GM23338 (cell line): Measurements from ENCODE around the gene PACS2. TPM values are rescaled to one million over a fixed set of nuclear protein-coding genes. Genes with fewer than 3 reads are reported as not detected.

Experiments
- ATAC-seq: fragments of 200-7000 bp; cut with Tn5 transposase; 3 replicates; pipeline ENCODE4 v1.9.1; 2020
- DNase-seq: peaks from one replicate; pipeline ENCODE4 v3.0.0-alpha.2; 2015; ENCODE audit warnings: low spot score
- H2AFZ ChIP-seq: fragments of 200-600 bp; sonication (generic); 2 replicates; pipeline ENCODE4 v1.8.0; 2016; ENCODE audit warnings: antibody characterized with exemption, mild to moderate bottlenecking, moderate library complexity
- H3F3A ChIP-seq: fragments of 200-600 bp; sonication (generic); replicated peaks from 2 replicates; pipeline ENCODE4 v1.8.0; 2017; ENCODE audit warnings: antibody characterized with exemption, mixed run types, low read depth
- H3K27ac ChIP-seq: fragments of 200-600 bp; sonication (generic); 2 replicates; pipeline ENCODE4 v1.6.1; 2016; ENCODE audit warnings: low read depth
- H3K27me3 ChIP-seq: fragments of 200-600 bp; sonication (generic); 2 replicates; pipeline ENCODE4 v1.8.0; 2016; ENCODE audit warnings: mild to moderate bottlenecking, mixed run types, moderate library complexity; ENCODE audit not compliant: insufficient read depth
- H3K36me3 ChIP-seq: fragments of 200-600 bp; sonication (generic); 2 replicates; pipeline ENCODE4 v1.8.0; 2016; ENCODE audit warnings: mild to moderate bottlenecking; ENCODE audit not compliant: insufficient read depth
- H3K4me1 ChIP-seq: fragments of 200-600 bp; sonication (generic); 2 replicates; pipeline ENCODE4 v1.8.0; 2016; ENCODE audit warnings: mild to moderate bottlenecking, moderate library complexity; ENCODE audit not compliant: insufficient read depth
- H3K4me2 ChIP-seq: fragments of 200-600 bp; sonication (generic); 2 replicates; pipeline ENCODE4 v1.7.1; 2017; ENCODE audit warnings: mixed run types
- H3K4me3 ChIP-seq: fragments of 200-600 bp; sonication (generic); 2 replicates; pipeline ENCODE4 v1.6.1; 2016; ENCODE audit warnings: mixed run types
- H3K79me2 ChIP-seq: fragments of 200-600 bp; sonication (generic); replicated peaks from 2 replicates; pipeline ENCODE4 v1.8.0; 2017; ENCODE audit warnings: mild to moderate bottlenecking; ENCODE audit not compliant: insufficient read depth
- H3K9me2 ChIP-seq: fragments of 200-600 bp; sonication (generic); 2 replicates; pipeline ENCODE4 v1.8.0; 2017; ENCODE audit not compliant: insufficient read depth
- H4K20me1 ChIP-seq: fragments of 200-600 bp; sonication (generic); replicated peaks from 2 replicates; pipeline ENCODE4 v1.8.0; 2017; ENCODE audit warnings: mild to moderate bottlenecking; ENCODE audit not compliant: insufficient read depth
- H3K27ac Mint-ChIP-seq: 2 replicates; pipeline ENCODE4 v1.8.0; 2020; ENCODE audit warnings: inconsistent platforms, mild to moderate bottlenecking, moderate library complexity, mixed read lengths
- H3K27me3 Mint-ChIP-seq: 3 replicates; pipeline ENCODE4 v1.8.0; 2022; ENCODE audit warnings: low read depth, mild to moderate bottlenecking, moderate library complexity, mixed read lengths, inconsistent platforms; ENCODE audit not compliant: insufficient read depth, poor library complexity
- H3K36me3 Mint-ChIP-seq: 3 replicates; pipeline ENCODE4 v1.8.0; 2021; ENCODE audit warnings: low read depth, mild to moderate bottlenecking, inconsistent platforms, moderate library complexity, mixed read lengths
- H3K4me1 Mint-ChIP-seq: 3 replicates; pipeline ENCODE4 v1.8.0; 2020; ENCODE audit warnings: mild to moderate bottlenecking, inconsistent platforms, mixed read lengths
- H3K4me3 Mint-ChIP-seq: 3 replicates; pipeline ENCODE4 v1.8.0; 2021; ENCODE audit warnings: moderate library complexity, mild to moderate bottlenecking, inconsistent platforms, mixed read lengths
- H3K9me3 Mint-ChIP-seq: 3 replicates; pipeline ENCODE4 v1.8.0; 2020; ENCODE audit warnings: moderate library complexity, mild to moderate bottlenecking, inconsistent platforms, mixed read lengths
- CREB1 ChIP-seq: fragments of 250-450 bp; sonication (Bioruptor Pico); IDR thresholded peaks from 2 replicates; pipeline ENCODE4 v1.5.0; 2020; ENCODE audit warnings: low read depth, mild to moderate bottlenecking, moderate library complexity
- NANOG ChIP-seq: IDR thresholded peaks from 2 replicates; pipeline ENCODE4 v1.6.1; 2016; ENCODE audit warnings: antibody characterized with exemption, borderline replicate concordance
- STAT1 ChIP-seq: IDR thresholded peaks from one replicate; pipeline ENCODE4 v1.6.1; 2016; ENCODE audit warnings: antibody characterized with exemption; ENCODE audit not compliant: unreplicated experiment
- polyA plus RNA-seq: library from polyadenylated mRNA; unstranded; fragments of >200 nt; fragmentation: Nextera tagmentation; extraction: Ambion mirVana; gene quantifications from 2 replicates; pipeline ENCODE4 v1.2.1, GENCODE V29; 2016
- total RNA-seq: library from RNA; depleted of rRNA; stranded (reverse); fragments of >200 nt; shearing (Covaris generic); gene quantifications from 2 replicates; pipeline ENCODE4 v1.2.3, GENCODE V29; 2014
- TF ChIP-seq, protein P1 (sequence below): IDR thresholded peaks from one replicate; pipeline ENCODE4 v1.6.1; 2018; ENCODE audit warnings: antibody characterized with exemption; ENCODE audit not compliant: unreplicated experiment
- TF ChIP-seq, protein P2 (sequence below): fragments of 250-450 bp; sonication (Bioruptor Pico); IDR thresholded peaks from 2 replicates; pipeline ENCODE4 v1.5.0; 2020; ENCODE audit warnings: mild to moderate bottlenecking, moderate library complexity

Gene PACS2
- total and polyA plus RNA-seq, 2 experiments from 2014 or later = 22.5 to 79.0 TPM

DNA sequence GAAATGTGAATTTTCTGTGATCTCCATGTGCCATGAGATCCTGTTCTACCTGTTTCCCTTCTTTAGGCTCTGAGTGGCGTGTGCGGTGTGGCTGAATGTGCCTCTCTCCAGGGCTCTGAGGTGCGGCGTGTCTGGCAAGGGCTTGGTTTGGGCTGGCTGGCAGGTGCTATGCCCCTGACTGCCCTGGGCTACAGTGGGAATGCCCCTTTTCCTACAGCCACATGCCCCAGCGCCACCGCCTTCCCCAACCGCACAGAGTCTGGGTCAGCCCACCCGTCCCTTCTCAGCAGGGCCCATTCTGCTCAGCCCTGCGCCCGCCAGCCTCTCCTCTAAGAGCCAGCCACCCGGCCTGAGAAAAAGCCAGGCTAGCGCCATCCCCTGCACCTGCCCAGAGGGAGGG, 41.5 kb upstream of the PACS2 start (continued):
- TF ChIP-seq, protein P1, sequence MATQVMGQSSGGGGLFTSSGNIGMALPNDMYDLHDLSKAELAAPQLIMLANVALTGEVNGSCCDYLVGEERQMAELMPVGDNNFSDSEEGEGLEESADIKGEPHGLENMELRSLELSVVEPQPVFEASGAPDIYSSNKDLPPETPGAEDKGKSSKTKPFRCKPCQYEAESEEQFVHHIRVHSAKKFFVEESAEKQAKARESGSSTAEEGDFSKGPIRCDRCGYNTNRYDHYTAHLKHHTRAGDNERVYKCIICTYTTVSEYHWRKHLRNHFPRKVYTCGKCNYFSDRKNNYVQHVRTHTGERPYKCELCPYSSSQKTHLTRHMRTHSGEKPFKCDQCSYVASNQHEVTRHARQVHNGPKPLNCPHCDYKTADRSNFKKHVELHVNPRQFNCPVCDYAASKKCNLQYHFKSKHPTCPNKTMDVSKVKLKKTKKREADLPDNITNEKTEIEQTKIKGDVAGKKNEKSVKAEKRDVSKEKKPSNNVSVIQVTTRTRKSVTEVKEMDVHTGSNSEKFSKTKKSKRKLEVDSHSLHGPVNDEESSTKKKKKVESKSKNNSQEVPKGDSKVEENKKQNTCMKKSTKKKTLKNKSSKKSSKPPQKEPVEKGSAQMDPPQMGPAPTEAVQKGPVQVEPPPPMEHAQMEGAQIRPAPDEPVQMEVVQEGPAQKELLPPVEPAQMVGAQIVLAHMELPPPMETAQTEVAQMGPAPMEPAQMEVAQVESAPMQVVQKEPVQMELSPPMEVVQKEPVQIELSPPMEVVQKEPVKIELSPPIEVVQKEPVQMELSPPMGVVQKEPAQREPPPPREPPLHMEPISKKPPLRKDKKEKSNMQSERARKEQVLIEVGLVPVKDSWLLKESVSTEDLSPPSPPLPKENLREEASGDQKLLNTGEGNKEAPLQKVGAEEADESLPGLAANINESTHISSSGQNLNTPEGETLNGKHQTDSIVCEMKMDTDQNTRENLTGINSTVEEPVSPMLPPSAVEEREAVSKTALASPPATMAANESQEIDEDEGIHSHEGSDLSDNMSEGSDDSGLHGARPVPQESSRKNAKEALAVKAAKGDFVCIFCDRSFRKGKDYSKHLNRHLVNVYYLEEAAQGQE = no peak
- TF ChIP-seq NANOG (no peak), STAT1 (no peak)
- TF ChIP-seq, protein P2, sequence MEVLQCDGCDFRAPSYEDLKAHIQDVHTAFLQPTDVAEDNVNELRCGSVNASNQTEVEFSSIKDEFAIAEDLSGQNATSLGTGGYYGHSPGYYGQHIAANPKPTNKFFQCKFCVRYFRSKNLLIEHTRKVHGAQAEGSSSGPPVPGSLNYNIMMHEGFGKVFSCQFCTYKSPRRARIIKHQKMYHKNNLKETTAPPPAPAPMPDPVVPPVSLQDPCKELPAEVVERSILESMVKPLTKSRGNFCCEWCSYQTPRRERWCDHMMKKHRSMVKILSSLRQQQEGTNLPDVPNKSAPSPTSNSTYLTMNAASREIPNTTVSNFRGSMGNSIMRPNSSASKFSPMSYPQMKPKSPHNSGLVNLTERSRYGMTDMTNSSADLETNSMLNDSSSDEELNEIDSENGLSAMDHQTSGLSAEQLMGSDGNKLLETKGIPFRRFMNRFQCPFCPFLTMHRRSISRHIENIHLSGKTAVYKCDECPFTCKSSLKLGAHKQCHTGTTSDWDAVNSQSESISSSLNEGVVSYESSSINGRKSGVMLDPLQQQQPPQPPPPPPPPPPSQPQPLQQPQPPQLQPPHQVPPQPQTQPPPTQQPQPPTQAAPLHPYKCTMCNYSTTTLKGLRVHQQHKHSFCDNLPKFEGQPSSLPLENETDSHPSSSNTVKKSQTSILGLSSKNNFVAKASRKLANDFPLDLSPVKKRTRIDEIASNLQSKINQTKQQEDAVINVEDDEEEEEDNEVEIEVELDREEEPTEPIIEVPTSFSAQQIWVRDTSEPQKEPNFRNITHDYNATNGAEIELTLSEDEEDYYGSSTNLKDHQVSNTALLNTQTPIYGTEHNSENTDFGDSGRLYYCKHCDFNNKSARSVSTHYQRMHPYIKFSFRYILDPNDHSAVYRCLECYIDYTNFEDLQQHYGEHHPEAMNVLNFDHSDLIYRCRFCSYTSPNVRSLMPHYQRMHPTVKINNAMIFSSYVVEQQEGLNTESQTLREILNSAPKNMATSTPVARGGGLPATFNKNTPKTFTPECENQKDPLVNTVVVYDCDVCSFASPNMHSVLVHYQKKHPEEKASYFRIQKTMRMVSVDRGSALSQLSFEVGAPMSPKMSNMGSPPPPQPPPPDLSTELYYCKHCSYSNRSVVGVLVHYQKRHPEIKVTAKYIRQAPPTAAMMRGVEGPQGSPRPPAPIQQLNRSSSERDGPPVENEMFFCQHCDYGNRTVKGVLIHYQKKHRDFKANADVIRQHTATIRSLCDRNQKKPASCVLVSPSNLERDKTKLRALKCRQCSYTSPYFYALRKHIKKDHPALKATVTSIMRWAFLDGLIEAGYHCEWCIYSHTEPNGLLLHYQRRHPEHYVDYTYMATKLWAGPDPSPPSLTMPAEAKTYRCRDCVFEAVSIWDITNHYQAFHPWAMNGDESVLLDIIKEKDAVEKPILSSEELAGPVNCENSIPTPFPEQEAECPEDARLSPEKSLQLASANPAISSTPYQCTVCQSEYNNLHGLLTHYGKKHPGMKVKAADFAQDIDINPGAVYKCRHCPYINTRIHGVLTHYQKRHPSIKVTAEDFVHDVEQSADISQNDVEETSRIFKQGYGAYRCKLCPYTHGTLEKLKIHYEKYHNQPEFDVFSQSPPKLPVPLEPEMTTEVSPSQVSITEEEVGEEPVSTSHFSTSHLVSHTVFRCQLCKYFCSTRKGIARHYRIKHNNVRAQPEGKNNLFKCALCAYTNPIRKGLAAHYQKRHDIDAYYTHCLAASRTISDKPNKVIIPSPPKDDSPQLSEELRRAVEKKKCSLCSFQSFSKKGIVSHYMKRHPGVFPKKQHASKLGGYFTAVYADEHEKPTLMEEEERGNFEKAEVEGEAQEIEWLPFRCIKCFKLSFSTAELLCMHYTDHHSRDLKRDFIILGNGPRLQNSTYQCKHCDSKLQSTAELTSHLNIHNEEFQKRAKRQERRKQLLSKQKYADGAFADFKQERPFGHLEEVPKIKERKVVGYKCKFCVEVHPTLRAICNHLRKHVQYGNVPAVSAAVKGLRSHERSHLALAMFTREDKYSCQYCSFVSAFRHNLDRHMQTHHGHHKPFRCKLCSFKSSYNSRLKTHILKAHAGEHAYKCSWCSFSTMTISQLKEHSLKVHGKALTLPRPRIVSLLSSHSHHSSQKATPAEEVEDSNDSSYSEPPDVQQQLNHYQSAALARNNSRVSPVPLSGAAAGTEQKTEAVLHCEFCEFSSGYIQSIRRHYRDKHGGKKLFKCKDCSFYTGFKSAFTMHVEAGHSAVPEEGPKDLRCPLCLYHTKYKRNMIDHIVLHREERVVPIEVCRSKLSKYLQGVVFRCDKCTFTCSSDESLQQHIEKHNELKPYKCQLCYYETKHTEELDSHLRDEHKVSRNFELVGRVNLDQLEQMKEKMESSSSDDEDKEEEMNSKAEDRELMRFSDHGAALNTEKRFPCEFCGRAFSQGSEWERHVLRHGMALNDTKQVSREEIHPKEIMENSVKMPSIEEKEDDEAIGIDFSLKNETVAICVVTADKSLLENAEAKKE (CRISPR knock-in tag) = no peak

DNA sequence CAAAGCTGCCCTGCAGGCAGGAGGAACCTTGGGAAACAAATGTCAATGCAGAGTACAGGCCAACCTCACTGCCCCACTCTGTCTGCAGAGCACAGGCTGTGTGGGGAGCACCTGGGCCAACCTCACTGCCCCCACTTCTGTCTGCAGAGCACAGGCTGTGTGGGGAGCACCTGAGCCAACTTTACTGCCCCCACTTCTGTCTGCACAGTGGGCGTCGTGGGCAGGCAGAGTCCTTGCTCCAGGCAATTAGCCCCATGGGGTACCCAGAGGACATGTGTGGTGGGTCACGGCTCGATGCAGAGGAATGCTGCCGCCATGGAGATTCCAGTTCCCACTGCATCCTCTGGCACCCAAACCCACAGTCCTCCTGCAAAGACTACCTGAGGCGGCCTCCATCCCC, 39.9 kb upstream of the PACS2 start:
- H3F3A ChIP-seq = no peaks in the 10 kb centered on the region
- no peak for ATAC-seq
- H3K9me2 ChIP-seq = no peaks in the 10 kb centered on the region
- no peaks in the 10 kb centered on the region for H3K36me3 ChIP-seq
- peaks cover 5% of the 10 kb centered on the region; the same call in 1 of the 2 replicates for H4K20me1 ChIP-seq
- H3K27ac ChIP-seq = no peak overlapping the region
- H3K4me2 ChIP-seq = no peak overlapping the region
- no peaks in the 10 kb centered on the region; the same call in 2 of the 3 replicates for H3K36me3 Mint-ChIP-seq
- no peak for DNase-seq
- H3K4me1 ChIP-seq = no peaks in the 10 kb centered on the region
- no peak overlapping the region for H2AFZ ChIP-seq
- H3K4me3 Mint-ChIP-seq = no peak overlapping the region
- peaks cover 7% of the 10 kb centered on the region; the same call in 1 of the 2 replicates for H3K79me2 ChIP-seq
- H3K27me3 ChIP-seq = no peaks in the 10 kb centered on the region
- H3K4me1 Mint-ChIP-seq = peaks cover 3% of the 10 kb centered on the region; the same call in 2 of the 3 replicates
- no peak overlapping the region for H3K4me3 ChIP-seq
- H3K27ac Mint-ChIP-seq = no peak overlapping the region
- peaks cover 5% of the 10 kb centered on the region for H3K27me3 Mint-ChIP-seq
- H3K9me3 Mint-ChIP-seq = no peaks in the 10 kb centered on the region
- TF ChIP-seq, protein P2 (CRISPR knock-in tag) = no peak
- TF ChIP-seq CREB1 (CRISPR knock-in tag) (no peak), STAT1 (no peak)
